ENCODE data around the gene EEPD1.
"Not testable (repeated sequence)": the region's sequence is repeated elsewhere in the genome, so short reads cannot be mapped to it uniquely, and the experiment has no call there.

DNA sequence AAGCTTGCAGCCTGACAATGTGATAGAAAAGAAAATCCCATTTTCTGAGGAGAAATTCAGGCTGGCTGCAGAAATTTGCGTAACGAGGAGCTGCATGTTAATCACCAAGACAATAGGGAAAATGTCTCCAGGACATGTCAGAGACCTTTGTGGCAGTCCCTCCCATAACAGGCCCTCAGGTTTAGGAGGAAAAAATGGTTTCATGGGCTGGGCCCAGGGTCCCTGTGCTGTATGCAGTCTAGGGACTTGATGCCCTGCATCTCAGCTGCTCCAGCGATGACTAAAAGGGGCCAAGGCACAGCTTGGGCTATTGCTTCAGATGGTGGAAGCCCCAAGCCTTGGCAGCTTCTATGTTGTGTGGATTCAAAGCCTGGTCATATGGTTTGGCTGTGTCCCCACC, 168.2 kb downstream of the EEPD1 start:
- TF ChIP-seq CTCF, POLR2A (IDR thresholded peaks at IDR 0.05): not testable (repeated sequence)

Data from Peyer's patch (tissue), 4 donors.